Peyer's patch (tissue), 4 donors: ENCODE data around the gene LRSAM1.

ENCODE experiments used
- POLR2A ChIP-seq, 2 donors: fragments of 450-650 bp; IDR thresholded peaks; one replicate each; pipeline ENCODE4 v1.5.1; 2017; ENCODE audit warnings: antibody characterized with exemption in 2 of 2, mild to moderate bottlenecking in 2 of 2, moderate library complexity in 2 of 2
- TF ChIP-seq, protein P1 (sequence below), 6 experiments: fragments of 450-650 bp in 4 of 6; fragments of 200-600 bp in 2 of 6; sonication (generic) in 1 of 6; IDR thresholded peaks; one replicate each; pipeline ENCODE4 v1.5.1; 2017 to 2019; ENCODE audit warnings: antibody characterized with exemption in 6 of 6, mild to moderate bottlenecking in 3 of 6, moderate library complexity in 1 of 6

DNA sequence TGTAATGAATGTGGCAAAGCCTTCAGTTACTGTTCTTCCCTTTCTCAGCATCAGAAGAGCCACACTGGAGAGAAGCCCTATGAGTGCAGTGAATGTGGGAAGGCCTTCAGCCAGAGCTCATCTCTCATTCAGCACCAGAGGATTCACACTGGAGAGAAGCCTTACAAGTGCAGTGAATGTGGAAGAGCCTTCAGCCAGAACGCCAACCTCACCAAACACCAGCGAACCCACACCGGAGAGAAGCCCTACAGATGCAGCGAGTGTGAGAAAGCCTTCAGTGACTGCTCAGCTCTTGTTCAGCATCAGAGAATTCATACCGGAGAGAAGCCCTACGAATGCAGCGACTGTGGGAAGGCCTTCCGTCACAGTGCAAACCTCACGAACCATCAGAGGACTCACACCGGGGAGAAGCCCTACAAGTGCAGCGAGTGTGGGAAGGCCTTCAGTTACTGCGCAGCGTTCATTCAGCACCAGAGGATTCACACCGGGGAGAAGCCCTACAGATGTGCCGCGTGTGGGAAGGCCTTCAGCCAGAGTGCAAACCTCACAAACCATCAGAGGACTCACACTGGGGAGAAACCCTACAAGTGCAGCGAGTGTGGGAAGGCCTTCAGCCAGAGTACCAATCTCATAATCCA is 6.9 kb upstream of the LRSAM1 start:
- TF ChIP-seq, protein P1, sequence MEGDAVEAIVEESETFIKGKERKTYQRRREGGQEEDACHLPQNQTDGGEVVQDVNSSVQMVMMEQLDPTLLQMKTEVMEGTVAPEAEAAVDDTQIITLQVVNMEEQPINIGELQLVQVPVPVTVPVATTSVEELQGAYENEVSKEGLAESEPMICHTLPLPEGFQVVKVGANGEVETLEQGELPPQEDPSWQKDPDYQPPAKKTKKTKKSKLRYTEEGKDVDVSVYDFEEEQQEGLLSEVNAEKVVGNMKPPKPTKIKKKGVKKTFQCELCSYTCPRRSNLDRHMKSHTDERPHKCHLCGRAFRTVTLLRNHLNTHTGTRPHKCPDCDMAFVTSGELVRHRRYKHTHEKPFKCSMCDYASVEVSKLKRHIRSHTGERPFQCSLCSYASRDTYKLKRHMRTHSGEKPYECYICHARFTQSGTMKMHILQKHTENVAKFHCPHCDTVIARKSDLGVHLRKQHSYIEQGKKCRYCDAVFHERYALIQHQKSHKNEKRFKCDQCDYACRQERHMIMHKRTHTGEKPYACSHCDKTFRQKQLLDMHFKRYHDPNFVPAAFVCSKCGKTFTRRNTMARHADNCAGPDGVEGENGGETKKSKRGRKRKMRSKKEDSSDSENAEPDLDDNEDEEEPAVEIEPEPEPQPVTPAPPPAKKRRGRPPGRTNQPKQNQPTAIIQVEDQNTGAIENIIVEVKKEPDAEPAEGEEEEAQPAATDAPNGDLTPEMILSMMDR (IDR thresholded peaks at IDR 0.05) = no peak
- no peak for TF ChIP-seq POLR2A (IDR thresholded peaks at IDR 0.05)
